ENCODE data around the gene NR1I3. TPM values are rescaled to one million over a fixed set of nuclear protein-coding genes. Genes with fewer than 3 reads are reported as not detected.
A peak's percentile ranks its signal among the peaks of the same experiment; 100 is the strongest.

Gene NR1I3
- total and polyA plus RNA-seq, 2 experiments from 2014 or later: 2.6 to 8.1 TPM

GRCh38 chr1:161188381-161188780 lies 49.6 kb downstream of the NR1I3 start:
- H3K4me1 ChIP-seq (ENCODE audit: insufficient read depth): no peaks in the 10 kb centered on the region
- no peaks in the 10 kb centered on the region for H4K20me1 ChIP-seq (ENCODE audit: insufficient read depth, poor library complexity, severe bottlenecking)
- no peaks in the 10 kb centered on the region for H3K36me3 ChIP-seq (replicated peaks; ENCODE audit: insufficient read depth, low read depth)
- no peaks in the 10 kb centered on the region for H3K9me2 ChIP-seq (replicated peaks; ENCODE audit: insufficient read depth)
- WGBS (ENCODE audit: low lambda C conversion rate, missing lambda C conversion rate): 94% methylated on average over 6 of the region's 6 CpGs
- no peak overlapping the region for H3K4me2 ChIP-seq
- H3K9me3 ChIP-seq (ENCODE audit: low read depth): no peaks in the 10 kb centered on the region
- no peak for TF ChIP-seq EZH2phosphoT487 (IDR thresholded peaks at IDR 0.05; ENCODE audit: low read depth, severe bottlenecking, unreplicated experiment)
- TF ChIP-seq EZH2 (IDR thresholded peaks at IDR 0.05; ENCODE audit: borderline replicate concordance): no peak
- TF ChIP-seq CTCF (IDR thresholded peaks at IDR 0.05; ENCODE audit: poor library complexity): no peak
- H3K27me3 ChIP-seq: no peaks in the 10 kb centered on the region
- no peaks in the 10 kb centered on the region for H3K79me2 ChIP-seq
- H3K4me3 ChIP-seq: no peak overlapping the region
- no peak overlapping the region for H3K27ac ChIP-seq
- H2AFZ ChIP-seq: no peak overlapping the region
- DNase-seq (ENCODE audit: low spot score): no peak

GRCh38 chr1:161187311-161187710 lies 50.7 kb downstream of the NR1I3 start:
- Histone ChIP-seq H3K9me3 (ENCODE audit: low read depth) (no peaks in the 10 kb centered on the region), H4K20me1 (ENCODE audit: insufficient read depth, poor library complexity, severe bottlenecking) (no peaks in the 10 kb centered on the region), H3K27me3 (no peaks in the 10 kb centered on the region), H3K27ac (peak overlapping the region; percentile 58), H3K4me1 (ENCODE audit: insufficient read depth) (no peaks in the 10 kb centered on the region), H2AFZ (no peak overlapping the region), H3K4me2 (no peak overlapping the region), H3K9me2 (replicated peaks; ENCODE audit: insufficient read depth) (no peaks in the 10 kb centered on the region), H3K4me3 (no peak overlapping the region), H3K36me3 (replicated peaks; ENCODE audit: insufficient read depth, low read depth) (no peaks in the 10 kb centered on the region), H3K79me2 (no peaks in the 10 kb centered on the region)
- DNase-seq (ENCODE audit: low spot score): no peak
- WGBS (ENCODE audit: low lambda C conversion rate, missing lambda C conversion rate): 81% methylated on average over 3 of the region's 3 CpGs
- TF ChIP-seq CTCF (IDR thresholded peaks at IDR 0.05; ENCODE audit: poor library complexity): no peak
- TF ChIP-seq EZH2phosphoT487 (IDR thresholded peaks at IDR 0.05; ENCODE audit: low read depth, severe bottlenecking, unreplicated experiment): no peak
- no peak for TF ChIP-seq EZH2 (IDR thresholded peaks at IDR 0.05; ENCODE audit: borderline replicate concordance)

GRCh38 chr1:161185732-161186311 lies 52.2 kb downstream of the NR1I3 start:
- WGBS (ENCODE audit: low lambda C conversion rate, missing lambda C conversion rate): 72% methylated on average over 2 of the region's 2 CpGs
- no peak for DNase-seq (ENCODE audit: low spot score)
- no peak overlapping the region for H2AFZ ChIP-seq
- H3K4me1 ChIP-seq (ENCODE audit: insufficient read depth): no peaks in the 10 kb centered on the region
- no peaks in the 10 kb centered on the region for H3K79me2 ChIP-seq
- H4K20me1 ChIP-seq (ENCODE audit: insufficient read depth, poor library complexity, severe bottlenecking): no peaks in the 10 kb centered on the region
- H3K4me2 ChIP-seq: no peak overlapping the region
- H3K27ac ChIP-seq: no peak overlapping the region
- TF ChIP-seq CTCF (IDR thresholded peaks at IDR 0.05; ENCODE audit: poor library complexity) (no peak), EZH2phosphoT487 (IDR thresholded peaks at IDR 0.05; ENCODE audit: low read depth, severe bottlenecking, unreplicated experiment) (no peak), EZH2 (IDR thresholded peaks at IDR 0.05; ENCODE audit: borderline replicate concordance) (no peak)
- H3K9me2 ChIP-seq (replicated peaks; ENCODE audit: insufficient read depth): no peaks in the 10 kb centered on the region
- H3K36me3 ChIP-seq (replicated peaks; ENCODE audit: insufficient read depth, low read depth): no peaks in the 10 kb centered on the region
- no peak overlapping the region for H3K4me3 ChIP-seq
- no peaks in the 10 kb centered on the region for H3K27me3 ChIP-seq
- H3K9me3 ChIP-seq (ENCODE audit: low read depth): no peaks in the 10 kb centered on the region
